Left ventricle myocardium inferior (tissue), 1 donor: Measurements from ENCODE around the gene KCNS3. TPM values are rescaled to one million over a fixed set of nuclear protein-coding genes. Genes with fewer than 3 reads are reported as not detected.
"Not testable (repeated sequence)": the region's sequence is repeated elsewhere in the genome, so short reads cannot be mapped to it uniquely, and the experiment has no call there.

Experiments used
- DNase-seq: peaks from one replicate; pipeline ENCODE4 v3.0.0-alpha.2; 2020
- H3K27ac ChIP-seq: fragments of 200-600 bp; replicated peaks from 2 replicates; pipeline ENCODE4 v1.8.0; 2021
- H3K27me3 ChIP-seq: fragments of 200-600 bp; 2 replicates; pipeline ENCODE4 v1.8.0; 2021; ENCODE audit warnings: low read depth
- H3K36me3 ChIP-seq: fragments of 200-600 bp; 2 replicates; pipeline ENCODE4 v1.8.0; 2021
- H3K4me1 ChIP-seq: fragments of 200-600 bp; 2 replicates; pipeline ENCODE4 v1.8.0; 2021
- H3K4me3 ChIP-seq: fragments of 200-600 bp; 2 replicates; pipeline ENCODE4 v1.8.0; 2021; ENCODE audit warnings: mild to moderate bottlenecking, moderate library complexity
- H3K9me3 ChIP-seq: fragments of 200-600 bp; replicated peaks from 2 replicates; pipeline ENCODE4 v1.8.0; 2021
- intact Hi-C: fragments of 100-400 bp; cut with micrococcal nuclease; formaldehyde crosslinking; loops from one replicate; pipeline ENCODE4 v1.11.0; 2022
- total RNA-seq: library from RNA; stranded (reverse); fragmentation: NEBNext Ultra II Directional; extraction: Animal tissue kit (Norgen Biotek cat#: 25700); gene quantifications from one replicate; pipeline ENCODE4 v1.2.1, GENCODE V29; 2021
- TF ChIP-seq, protein P1 (sequence below): fragments of 200-600 bp; IDR thresholded peaks from 2 replicates; pipeline ENCODE4 v1.8.0; 2021; ENCODE audit warnings: antibody characterized with exemption, mild to moderate bottlenecking, borderline replicate concordance
- donor health status: DM: no; HTN: yes; CAD: no; lungs with severe emphysema.

The KCNS3 gene
- total RNA-seq, 1 donor from 2014 or later = 4.0 TPM

DNA sequence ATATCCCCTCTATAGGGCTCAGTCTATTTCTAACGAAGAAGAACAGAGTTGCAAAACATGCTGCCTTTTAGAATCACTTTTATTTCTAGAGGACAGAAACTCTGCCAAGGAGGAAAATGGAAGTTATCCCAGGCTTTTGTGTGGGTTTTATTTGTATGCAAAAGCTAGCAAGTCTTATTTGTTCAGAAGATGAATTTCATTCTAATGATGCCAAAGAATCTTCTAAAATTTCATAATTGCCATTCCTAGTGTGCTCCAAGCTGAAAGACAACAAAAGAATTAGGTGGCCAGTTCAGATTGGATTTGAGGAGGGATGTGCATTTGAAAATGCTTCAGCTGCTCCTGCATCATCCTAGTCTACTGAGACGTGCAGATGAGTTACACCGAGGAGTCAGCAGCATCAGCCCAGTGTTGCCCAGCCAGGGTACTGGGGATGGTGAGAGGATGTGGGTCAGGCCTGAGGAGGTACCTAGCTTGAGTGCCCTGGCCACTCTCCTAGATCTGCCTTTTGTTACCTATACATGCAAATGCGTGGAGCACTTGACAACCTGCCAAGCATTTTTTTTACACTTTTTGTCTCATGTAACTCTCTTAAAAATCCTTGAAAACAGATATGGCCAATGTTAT lies 80.1 kb downstream of the KCNS3 start:
- TF ChIP-seq, protein P1, sequence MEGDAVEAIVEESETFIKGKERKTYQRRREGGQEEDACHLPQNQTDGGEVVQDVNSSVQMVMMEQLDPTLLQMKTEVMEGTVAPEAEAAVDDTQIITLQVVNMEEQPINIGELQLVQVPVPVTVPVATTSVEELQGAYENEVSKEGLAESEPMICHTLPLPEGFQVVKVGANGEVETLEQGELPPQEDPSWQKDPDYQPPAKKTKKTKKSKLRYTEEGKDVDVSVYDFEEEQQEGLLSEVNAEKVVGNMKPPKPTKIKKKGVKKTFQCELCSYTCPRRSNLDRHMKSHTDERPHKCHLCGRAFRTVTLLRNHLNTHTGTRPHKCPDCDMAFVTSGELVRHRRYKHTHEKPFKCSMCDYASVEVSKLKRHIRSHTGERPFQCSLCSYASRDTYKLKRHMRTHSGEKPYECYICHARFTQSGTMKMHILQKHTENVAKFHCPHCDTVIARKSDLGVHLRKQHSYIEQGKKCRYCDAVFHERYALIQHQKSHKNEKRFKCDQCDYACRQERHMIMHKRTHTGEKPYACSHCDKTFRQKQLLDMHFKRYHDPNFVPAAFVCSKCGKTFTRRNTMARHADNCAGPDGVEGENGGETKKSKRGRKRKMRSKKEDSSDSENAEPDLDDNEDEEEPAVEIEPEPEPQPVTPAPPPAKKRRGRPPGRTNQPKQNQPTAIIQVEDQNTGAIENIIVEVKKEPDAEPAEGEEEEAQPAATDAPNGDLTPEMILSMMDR = no peak
- no peak for DNase-seq
- H3K27ac ChIP-seq = no peak overlapping the region
- H3K27me3 ChIP-seq = peaks cover 9% of the 10 kb centered on the region
- H3K36me3 ChIP-seq = no peaks in the 10 kb centered on the region
- no peak overlapping the region for H3K4me3 ChIP-seq
- intact Hi-C loops = no loop called here
- H3K9me3 ChIP-seq = no peaks in the 10 kb centered on the region
- no peaks in the 10 kb centered on the region for H3K4me1 ChIP-seq

DNA sequence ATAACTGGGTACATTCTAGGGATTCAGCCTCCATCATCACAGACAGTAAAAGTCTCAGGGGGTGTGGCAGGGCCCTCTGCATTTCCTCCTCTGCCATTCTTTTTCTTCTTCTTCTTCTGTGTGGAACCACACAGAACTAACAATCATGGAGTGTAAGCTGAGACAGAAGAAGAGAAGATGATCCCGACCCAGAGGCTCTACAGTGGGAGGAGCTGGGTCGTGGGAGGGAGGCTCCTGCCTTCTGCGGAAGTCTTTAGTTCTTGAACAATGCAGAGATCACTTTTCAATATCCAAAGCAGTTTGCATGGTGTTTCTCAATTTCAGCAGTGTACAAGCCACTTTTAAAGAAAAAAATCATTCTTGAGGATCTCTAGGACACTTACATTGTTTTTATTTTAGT lies 80.9 kb downstream of the KCNS3 start:
- H3K4me3 ChIP-seq = no peak overlapping the region
- intact Hi-C loops = no loop called here
- no peak for DNase-seq
- TF ChIP-seq, protein P1 = no peak
- H3K36me3 ChIP-seq = no peaks in the 10 kb centered on the region
- H3K27me3 ChIP-seq = peaks cover 9% of the 10 kb centered on the region
- H3K4me1 ChIP-seq = no peaks in the 10 kb centered on the region
- H3K9me3 ChIP-seq = no peaks in the 10 kb centered on the region
- no peak overlapping the region for H3K27ac ChIP-seq

DNA sequence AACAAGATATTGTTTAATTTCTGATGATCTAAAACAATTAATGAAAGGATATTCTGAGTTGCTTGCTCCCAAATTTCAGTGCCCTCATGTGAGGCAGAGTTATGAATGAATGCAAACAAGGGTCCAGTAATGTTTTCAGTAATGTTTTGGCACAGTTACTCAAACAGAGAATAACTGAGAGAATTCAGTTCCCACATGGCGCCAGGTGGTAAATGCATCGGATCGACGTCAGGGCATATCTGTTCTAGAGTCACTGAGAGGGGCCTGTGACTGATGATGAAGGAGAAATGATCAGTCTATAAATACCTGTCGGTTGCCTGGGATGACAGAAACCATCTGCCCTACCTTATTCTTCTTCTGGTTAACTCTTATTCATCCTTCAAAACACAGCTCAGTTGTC lies 81.4 kb downstream of the KCNS3 start:
- H3K4me3 ChIP-seq = no peak overlapping the region
- intact Hi-C loops = no loop called here
- H3K9me3 ChIP-seq = no peaks in the 10 kb centered on the region
- no peak for DNase-seq
- H3K4me1 ChIP-seq = no peaks in the 10 kb centered on the region
- H3K27ac ChIP-seq = no peak overlapping the region
- TF ChIP-seq, protein P1 = no peak
- peaks cover 9% of the 10 kb centered on the region for H3K27me3 ChIP-seq
- no peaks in the 10 kb centered on the region for H3K36me3 ChIP-seq

DNA sequence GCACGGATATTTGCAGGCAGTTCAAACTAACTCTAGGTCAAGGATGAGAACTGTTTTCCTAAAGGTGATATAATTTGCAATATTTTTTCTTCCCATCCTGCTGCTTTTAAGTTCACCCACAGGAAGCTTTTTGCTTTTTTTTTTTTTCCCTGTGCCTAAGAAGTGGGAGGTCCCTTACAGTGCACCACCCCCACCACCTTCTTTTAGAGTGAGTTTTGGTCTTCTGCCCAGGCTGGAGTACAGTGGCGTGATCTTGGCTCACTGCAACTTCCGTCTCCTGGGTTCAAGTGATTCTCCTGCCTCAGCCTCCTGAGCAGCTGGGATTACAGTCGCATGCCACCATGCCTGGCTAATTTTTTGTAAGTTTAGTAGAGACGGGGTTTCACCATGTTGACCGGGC lies 82.5 kb downstream of the KCNS3 start:
- no peaks in the 10 kb centered on the region for H3K4me1 ChIP-seq
- no peak overlapping the region for H3K27ac ChIP-seq
- H3K9me3 ChIP-seq = no peaks in the 10 kb centered on the region
- H3K36me3 ChIP-seq = no peaks in the 10 kb centered on the region
- intact Hi-C loops = no loop called here
- DNase-seq = no peak
- peaks cover 12% of the 10 kb centered on the region for H3K27me3 ChIP-seq
- TF ChIP-seq, protein P1 = no peak
- H3K4me3 ChIP-seq = no peak overlapping the region

DNA sequence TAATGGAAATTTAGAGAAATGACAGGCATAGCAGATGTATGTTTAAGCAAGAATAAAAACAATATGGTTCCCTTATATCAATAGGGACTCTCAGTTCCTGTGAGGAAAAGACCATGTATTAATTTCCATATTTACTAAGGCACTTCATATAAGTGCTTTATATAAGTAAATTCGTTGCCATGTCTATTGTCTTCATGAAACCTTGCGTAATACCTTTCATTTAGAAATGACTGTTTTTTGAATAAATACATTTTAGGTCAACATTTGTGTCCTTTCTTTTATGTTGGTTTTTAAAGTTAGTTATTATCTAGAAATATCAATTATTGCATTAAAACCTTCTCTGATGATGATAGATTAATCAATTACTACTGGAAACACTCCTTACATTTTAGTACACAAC lies 83.3 kb downstream of the KCNS3 start:
- no peak for DNase-seq
- intact Hi-C loops = no loop called here
- TF ChIP-seq, protein P1 = no peak

DNA sequence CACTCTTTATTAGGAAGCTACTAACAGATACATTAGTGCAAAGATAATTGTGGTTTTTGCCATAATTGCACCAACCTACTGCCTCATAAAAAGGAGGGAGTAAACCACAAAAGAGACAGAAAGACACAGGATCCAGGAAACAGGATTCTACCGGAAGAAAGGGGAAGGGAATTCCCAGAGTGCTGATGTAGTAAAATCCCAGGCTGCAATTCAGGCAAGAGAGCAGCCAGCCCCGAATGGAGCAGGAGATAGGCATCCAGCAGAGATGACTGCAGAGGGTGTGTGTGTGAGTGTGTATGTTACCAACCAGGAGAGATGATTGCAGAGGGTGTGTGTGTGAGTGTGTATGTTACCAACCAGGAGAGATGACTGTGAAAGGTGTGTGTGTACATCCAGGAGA lies 84.4 kb downstream of the KCNS3 start:
- no peaks in the 10 kb centered on the region for H3K36me3 ChIP-seq
- H3K27me3 ChIP-seq = peaks cover 17% of the 10 kb centered on the region
- H3K27ac ChIP-seq = no peak overlapping the region
- TF ChIP-seq, protein P1 = no peak
- no peak for DNase-seq
- intact Hi-C loops = no loop called here
- no peaks in the 10 kb centered on the region for H3K4me1 ChIP-seq
- no peak overlapping the region for H3K4me3 ChIP-seq
- no peaks in the 10 kb centered on the region for H3K9me3 ChIP-seq

More for the DNA sequence above, 83.3 kb downstream of the KCNS3 start:
- Histone ChIP-seq H3K4me3 (no peak overlapping the region), H3K27me3 (peaks cover 16% of the 10 kb centered on the region), H3K27ac (no peak overlapping the region), H3K9me3 (no peaks in the 10 kb centered on the region), H3K36me3 (no peaks in the 10 kb centered on the region), H3K4me1 (no peaks in the 10 kb centered on the region)

DNA sequence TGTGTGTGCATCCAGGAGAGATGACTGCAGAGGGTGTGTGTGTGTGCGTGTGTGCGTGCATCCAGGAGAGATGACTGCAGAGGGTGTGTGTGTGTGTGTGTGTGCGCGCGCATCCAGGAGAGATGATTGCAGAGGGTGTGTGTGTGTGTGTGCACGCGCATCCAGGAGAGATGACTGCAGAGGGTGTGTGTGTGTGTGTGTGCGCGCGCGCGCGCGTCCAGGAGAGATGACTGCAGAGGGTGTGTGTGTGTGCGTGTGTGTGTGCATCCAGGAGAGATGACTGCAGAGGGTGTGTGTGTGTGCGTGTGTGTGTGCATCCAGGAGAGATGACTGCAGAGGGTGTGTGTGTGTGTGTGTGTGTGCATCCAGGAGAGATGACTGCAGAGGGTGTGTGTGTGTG lies 85.1 kb downstream of the KCNS3 start:
- intact Hi-C loops, H3K36me3 ChIP-seq, H3K9me3 ChIP-seq, DNase-seq, H3K4me3 ChIP-seq, H3K27ac ChIP-seq, H3K4me1 ChIP-seq: not testable (repeated sequence)
- H3K27me3 ChIP-seq = peaks cover 19% of the 10 kb centered on the region
